B cell (primary cell): ENCODE measurements around the gene DYNC1I2. TPM values are rescaled to one million over a fixed set of nuclear protein-coding genes. Genes with fewer than 3 reads are reported as not detected.

Source experiments
- ATAC-seq: fragments of 200-7000 bp; cut with Tn5 transposase; one replicate; pipeline ENCODE4 v1.10.0; 2021; ENCODE audit warnings: low read depth, mild to moderate bottlenecking, moderate number of reproducible peaks, moderate library complexity
- CTCF ChIA-PET: fragments of 350-600 bp; sonication (Branson Sonifier 250); formaldehyde crosslinking; loops from one replicate; lab custom pipeline; 2021; ENCODE audit warnings: antibody characterized with exemption, inconsistent platforms; lab: Charles Lee
- POLR2A ChIA-PET: fragments of 350-600 bp; sonication (Branson Sonifier 250); formaldehyde crosslinking; loops from one replicate; lab custom pipeline; 2021; ENCODE audit warnings: antibody characterized with exemption; lab: Charles Lee
- DNase-seq: peaks from one replicate; pipeline ENCODE4 v3.0.0; 2013
- H2AFZ ChIP-seq: 2 replicates; pipeline ENCODE4 v1.6.1; 2012; ENCODE audit warnings: mild to moderate bottlenecking, low read depth, low read length; ENCODE audit not compliant: insufficient read depth, poor library complexity, severe bottlenecking
- H3K27ac ChIP-seq, 2 donors: 1 replicate in 1 of 2; 2 replicates in 1 of 2; pipeline ENCODE4 v1.5.1; 2012 to 2013; ENCODE audit warnings: low read length in 2 of 2, mild to moderate bottlenecking in 2 of 2, moderate library complexity in 1 of 2
- H3K27me3 ChIP-seq, 4 experiments: fragments of 200-600 bp in 1 of 4; sonication (generic) in 1 of 4; replicated peaks in 1 of 4; 1 replicate in 2 of 4; 2 replicates in 2 of 4; pipeline versions ENCODE4 v1.6.1 to v1.7.0; 2013 to 2016; ENCODE audit warnings: low read length in 3 of 4, mild to moderate bottlenecking in 2 of 4, mixed read lengths in 1 of 4, moderate library complexity in 1 of 4; ENCODE audit not compliant: insufficient read depth in 4 of 4, control insufficient read depth in 3 of 4; ENCODE audit errors: control extremely low read depth in 1 of 4
- H3K36me3 ChIP-seq, 2 experiments: replicated peaks in 1 of 2; 1 replicate in 1 of 2; 2 replicates in 1 of 2; pipeline versions ENCODE4 v1.6.1 to v1.7.1; 2013; ENCODE audit warnings: low read length in 1 of 2; ENCODE audit not compliant: insufficient read depth in 2 of 2, control insufficient read depth in 1 of 2; ENCODE audit errors: control extremely low read depth in 1 of 2, extremely low read depth in 1 of 2
- H3K4me1 ChIP-seq, 2 donors: fragments of 200-600 bp in 1 of 2; sonication (generic) in 1 of 2; 1 replicate in 1 of 2; 2 replicates in 1 of 2; pipeline versions ENCODE4 v1.5.1 to v1.6.1; 2013 to 2017; ENCODE audit warnings: low read length in 2 of 2; ENCODE audit not compliant: control insufficient read depth in 2 of 2, insufficient read depth in 2 of 2
- H3K4me2 ChIP-seq: replicated peaks from 2 replicates; pipeline ENCODE3; 2012; ENCODE audit warnings: mild to moderate bottlenecking, low read depth, low read length; ENCODE audit not compliant: poor library complexity, severe bottlenecking
- H3K4me3 ChIP-seq, 5 experiments: fragments of 200-600 bp in 1 of 5; sonication (generic) in 1 of 5; 1 replicate in 3 of 5; 2 replicates in 2 of 5; pipeline versions ENCODE4 v1.5.1 to v1.7.0; 2011 to 2016; ENCODE audit warnings: low read length in 4 of 5, mild to moderate bottlenecking in 4 of 5, low read depth in 2 of 5, control low read depth in 1 of 5, moderate library complexity in 1 of 5; ENCODE audit not compliant: insufficient read depth in 1 of 5; ENCODE audit errors: control extremely low read depth in 1 of 5, extremely low read depth in 1 of 5
- H3K79me2 ChIP-seq: fragments of 200-600 bp; sonication (generic); one replicate; pipeline ENCODE4 v1.6.0; 2016; ENCODE audit warnings: low read length; ENCODE audit not compliant: control insufficient read depth, insufficient read depth
- H3K9ac ChIP-seq: fragments of 200-600 bp; sonication (generic); 2 replicates; pipeline ENCODE4 v1.6.1; 2017; ENCODE audit warnings: mild to moderate bottlenecking, low read length, moderate library complexity
- H3K9me3 ChIP-seq, 3 donors: one replicate each; pipeline versions ENCODE4 v1.6.1 to v1.7.1; 2013; ENCODE audit warnings: low read length in 2 of 3; ENCODE audit not compliant: control insufficient read depth in 2 of 3, insufficient read depth in 1 of 3; ENCODE audit errors: control extremely low read depth in 1 of 3
- H4K20me1 ChIP-seq: 2 replicates; pipeline ENCODE4 v1.6.0; 2012; ENCODE audit warnings: mild to moderate bottlenecking, low read length; ENCODE audit not compliant: insufficient read depth, control insufficient read depth, poor library complexity, severe bottlenecking
- H3K27ac Mint-ChIP-seq: one replicate; pipeline ENCODE4 v1.8.0; 2021; ENCODE audit warnings: mixed read lengths
- H3K27me3 Mint-ChIP-seq: one replicate; pipeline ENCODE4 v1.8.0; 2021; ENCODE audit warnings: mixed read lengths
- H3K4me1 Mint-ChIP-seq: one replicate; pipeline ENCODE4 v1.8.0; 2021; ENCODE audit warnings: mixed read lengths
- H3K4me3 Mint-ChIP-seq: one replicate; pipeline ENCODE4 v1.8.0; 2021; ENCODE audit warnings: mixed read lengths
- H3K9me3 Mint-ChIP-seq: one replicate; pipeline ENCODE4 v1.8.0; 2022; ENCODE audit warnings: mixed read lengths; ENCODE audit not compliant: insufficient read depth
- EZH2 ChIP-seq: IDR thresholded peaks from 2 replicates; pipeline ENCODE4 v1.6.1; 2012; ENCODE audit warnings: borderline replicate concordance, low read depth, mild to moderate bottlenecking, moderate library complexity, low read length; ENCODE audit not compliant: insufficient read depth, poor library complexity, severe bottlenecking
- WGBS: methylation state at CpG from one replicate; pipeline ENCODE4 v1.1.5; 2013; ENCODE audit warnings: missing lambda C conversion rate; ENCODE audit not compliant: insufficient coverage; 5-methylcytosine and 5-hydroxymethylcytosine counted together
- intact Hi-C: fragments of 100-400 bp; cut with micrococcal nuclease; formaldehyde crosslinking; loops from one replicate; pipeline ENCODE4 v1.10.0; 2022
- polyA plus RNA-seq: library from polyadenylated mRNA; depleted of rRNA; stranded (reverse); fragments of >200 nt; gene quantifications from 2 replicates; pipeline ENCODE4 v1.2.3, GENCODE V29; 2012
- total RNA-seq, 2 donors: library from RNA; stranded (reverse); fragments of 120-200 nt in 1 of 2; gene quantifications; 1 replicate in 1 of 2; 2 replicates in 1 of 2; pipeline versions ENCODE4 v1.2.3 to v1.2.4, GENCODE V29; 2013 to 2022
- TF ChIP-seq, protein P1 (sequence below): fragments of 200-600 bp; IDR thresholded peaks from one replicate; pipeline ENCODE4 v1.8.0; 2022; ENCODE audit warnings: antibody characterized with exemption, mild to moderate bottlenecking

DYNC1I2 gene
- total and polyA plus RNA-seq, 2 donors (not counting 1 experiment from before 2014, with no cell fraction given), result 20.4 to 57.6 TPM

DNA sequence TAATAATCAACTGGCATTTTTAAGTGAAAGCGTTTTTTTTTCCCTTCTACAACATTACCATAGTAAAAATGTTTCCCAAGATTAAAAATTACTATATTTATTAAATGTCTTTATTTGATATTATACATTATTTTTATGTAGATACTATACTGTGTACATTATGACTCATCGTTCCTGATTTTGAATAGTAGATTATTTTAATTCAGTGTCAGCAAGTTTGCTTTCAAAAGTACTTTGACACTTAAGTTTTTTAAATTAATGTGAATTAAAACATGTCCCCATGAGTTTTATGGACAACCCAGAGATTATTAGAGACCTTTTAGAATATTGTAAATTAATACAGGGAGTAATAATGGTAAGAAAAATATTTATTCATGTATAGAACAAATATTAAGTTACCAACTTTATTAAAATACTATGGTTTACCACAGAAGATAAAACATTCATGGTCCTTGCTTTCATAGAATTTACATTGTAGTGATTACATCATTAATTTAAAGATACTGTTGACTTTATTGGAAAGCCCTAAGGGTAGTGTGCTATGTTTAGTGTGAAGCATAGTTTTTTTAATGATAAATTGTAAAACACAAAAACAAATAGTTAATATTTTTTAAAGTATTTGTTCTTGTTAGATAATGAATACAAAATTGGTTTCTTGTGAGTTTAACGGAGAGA, 21.9 kb downstream of the DYNC1I2 start:
- Histone ChIP-seq H2AFZ (no peak overlapping the region), H4K20me1 (no peaks in the 10 kb centered on the region), H3K27ac (no peak overlapping the region), H3K27me3 (no peaks in the 10 kb centered on the region), H3K9ac (no peak overlapping the region), H3K4me2 (no peak overlapping the region), H3K4me3 (no peak overlapping the region), H3K4me1 (no peaks in the 10 kb centered on the region), H3K9me3 (no peaks in the 10 kb centered on the region), H3K36me3 (peaks cover 3% of the 10 kb centered on the region in 2 experiments), H3K79me2 (peaks cover 7% of the 10 kb centered on the region)
- TF ChIP-seq, protein P1, sequence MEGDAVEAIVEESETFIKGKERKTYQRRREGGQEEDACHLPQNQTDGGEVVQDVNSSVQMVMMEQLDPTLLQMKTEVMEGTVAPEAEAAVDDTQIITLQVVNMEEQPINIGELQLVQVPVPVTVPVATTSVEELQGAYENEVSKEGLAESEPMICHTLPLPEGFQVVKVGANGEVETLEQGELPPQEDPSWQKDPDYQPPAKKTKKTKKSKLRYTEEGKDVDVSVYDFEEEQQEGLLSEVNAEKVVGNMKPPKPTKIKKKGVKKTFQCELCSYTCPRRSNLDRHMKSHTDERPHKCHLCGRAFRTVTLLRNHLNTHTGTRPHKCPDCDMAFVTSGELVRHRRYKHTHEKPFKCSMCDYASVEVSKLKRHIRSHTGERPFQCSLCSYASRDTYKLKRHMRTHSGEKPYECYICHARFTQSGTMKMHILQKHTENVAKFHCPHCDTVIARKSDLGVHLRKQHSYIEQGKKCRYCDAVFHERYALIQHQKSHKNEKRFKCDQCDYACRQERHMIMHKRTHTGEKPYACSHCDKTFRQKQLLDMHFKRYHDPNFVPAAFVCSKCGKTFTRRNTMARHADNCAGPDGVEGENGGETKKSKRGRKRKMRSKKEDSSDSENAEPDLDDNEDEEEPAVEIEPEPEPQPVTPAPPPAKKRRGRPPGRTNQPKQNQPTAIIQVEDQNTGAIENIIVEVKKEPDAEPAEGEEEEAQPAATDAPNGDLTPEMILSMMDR, result no peak
- no peak for TF ChIP-seq EZH2
- no peak overlapping the region for H3K4me3 Mint-ChIP-seq
- DNase-seq (no peak), ATAC-seq (no peak)
- no CpG with 5 or more reads among the region's 3 CpGs for WGBS
- no peaks in the 10 kb centered on the region for H3K4me1 Mint-ChIP-seq
- intact Hi-C loops, result no loop called here
- CTCF ChIA-PET, result no interaction called here
- POLR2A ChIA-PET, result no interaction called here
- H3K27me3 Mint-ChIP-seq, result no peaks in the 10 kb centered on the region
- H3K27ac Mint-ChIP-seq, result no peak overlapping the region
- no peaks in the 10 kb centered on the region for H3K9me3 Mint-ChIP-seq

DNA sequence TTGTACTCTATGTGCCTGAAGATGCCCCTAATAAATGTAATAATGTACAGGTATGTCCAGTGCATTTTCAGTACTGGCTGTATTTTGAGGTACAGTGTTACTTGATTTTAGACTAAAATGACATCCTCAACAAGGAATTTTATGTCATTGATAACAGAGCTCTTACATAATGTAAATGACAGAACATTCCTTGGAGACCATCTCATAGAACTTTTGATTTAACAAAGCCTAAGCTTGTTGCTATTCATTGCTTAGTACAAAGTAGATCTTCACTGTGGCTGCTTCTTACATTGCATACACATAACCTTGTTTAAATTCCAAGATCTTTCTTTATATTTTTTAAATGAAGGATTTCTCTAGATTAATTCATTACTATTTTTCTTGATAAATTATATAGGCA, 24.1 kb downstream of the DYNC1I2 start:
- H2AFZ ChIP-seq, result no peak overlapping the region
- H3K4me3 ChIP-seq, result no peak overlapping the region
- POLR2A ChIA-PET, result no interaction called here
- H3K4me1 ChIP-seq, result no peaks in the 10 kb centered on the region
- Mint-ChIP-seq H3K4me1 (no peaks in the 10 kb centered on the region), H3K4me3 (no peak overlapping the region), H3K9me3 (no peaks in the 10 kb centered on the region), H3K27me3 (no peaks in the 10 kb centered on the region), H3K27ac (no peak overlapping the region)
- peaks cover 5% of the 10 kb centered on the region for H4K20me1 ChIP-seq
- ATAC-seq (no peak), DNase-seq (no peak)
- H3K4me2 ChIP-seq, result no peak overlapping the region
- intact Hi-C loops, result no loop called here
- H3K9me3 ChIP-seq, result no peaks in the 10 kb centered on the region
- peaks cover 3% of the 10 kb centered on the region for H3K79me2 ChIP-seq
- CTCF ChIA-PET, result interaction anchor here (2.4 kb wide), 1 partner anchor 750 kb away, joined by 7 read pairs; no protein-coding TSS in a partner anchor
- peaks cover 10% of the 10 kb centered on the region in 2 experiments for H3K36me3 ChIP-seq
- TF ChIP-seq, protein P1, result no peak
- no peak for TF ChIP-seq EZH2
- H3K27ac ChIP-seq, result no peak overlapping the region
- no peak overlapping the region for H3K9ac ChIP-seq
- H3K27me3 ChIP-seq, result no peaks in the 10 kb centered on the region
